NCI-H69 (cell line): ENCODE data around the gene CCNE1.

Source experiments
- DNase-seq: peaks from one replicate; lab custom pipeline; 2025; lab: John Stamatoyannopoulos, UW

CCNE1 gene

GRCh38 chr19:29844891-29845573 lies 33.2 kb downstream of the CCNE1 start:
- DNase-seq: peak; percentile 95

GRCh38 chr19:29845574-29846176 lies 33.9 kb downstream of the CCNE1 start:
- DNase-seq: peak; percentile 49

GRCh38 chr19:29849208-29849607 lies 37.4 kb downstream of the CCNE1 start:
- DNase-seq: no peak

- no peak for DNase-seq
These were observed 38.7 kb downstream of the CCNE1 start for GRCh38 chr19:29850482-29850881.

GRCh38 chr19:29851769-29852521 lies 40.2 kb downstream of the CCNE1 start:
- DNase-seq: no peak

GRCh38 chr19:29854033-29854432 lies 42.2 kb downstream of the CCNE1 start:
- no peak for DNase-seq

GRCh38 chr19:29855087-29855486 lies 43.3 kb downstream of the CCNE1 start:
- DNase-seq: no peak

- DNase-seq: no peak
These were observed 44.1 kb downstream of the CCNE1 start for GRCh38 chr19:29855741-29856500.

GRCh38 chr19:29858000-29858596 lies 46.3 kb downstream of the CCNE1 start:
- DNase-seq: peak; percentile 58

- no peak for DNase-seq
These were observed 46.8 kb downstream of the CCNE1 start for GRCh38 chr19:29858621-29859020.

GRCh38 chr19:29860492-29860891 lies 48.7 kb downstream of the CCNE1 start:
- no peak for DNase-seq

- DNase-seq: no peak
These were observed 49.8 kb downstream of the CCNE1 start for GRCh38 chr19:29861574-29861973.

GRCh38 chr19:29866011-29866410 lies 54.2 kb downstream of the CCNE1 start:
- no peak for DNase-seq

- no peak for DNase-seq
These were observed 56.2 kb downstream of the CCNE1 start for GRCh38 chr19:29867984-29868383.

- no peak for DNase-seq
These were observed 59.4 kb downstream of the CCNE1 start for GRCh38 chr19:29871143-29871542.

- peak; percentile 14 for DNase-seq
These were observed 60.5 kb downstream of the CCNE1 start for GRCh38 chr19:29872224-29872731.

GRCh38 chr19:29873024-29873800 lies 61.4 kb downstream of the CCNE1 start:
- DNase-seq: peak; percentile 64
